Measurements from ENCODE around the gene RPL39. TPM values are rescaled to one million over a fixed set of nuclear protein-coding genes. Genes with fewer than 3 reads are reported as not detected.
A peak's percentile ranks its signal among the peaks of the same experiment; 100 is the strongest.

Gene RPL39
- total and polyA plus RNA-seq, 2 of the 8 experiments (the other 6 are each of a cell fraction or from before 2014, with no cell fraction given): 1,942 to 2,394 TPM

GRCh38 chrX:119784747-119785446 lies 6.5 kb downstream of the RPL39 start:
- CTCF ChIA-PET (ENCODE audit: partially characterized antibody): interaction anchor here (0.5 to 2.1 kb wide), 9 partner anchors 10 to 182 kb away, joined by 3 to 17 read pairs (median 4); partner anchors contain the start of gene SOWAHD
- TF ChIP-seq MAX (IDR thresholded peaks at IDR 0.05) (no peak), SIRT6 (IDR thresholded peaks at IDR 0.05; ENCODE audit: low read length) (no peak), CTCF (IDR thresholded peaks at IDR 0.05; ENCODE audit: control extremely low read depth in 1 of 3, insufficient read depth in 1 of 3, low read depth in 1 of 3, low read length in 3 of 3) (peak; percentile 32 to 72 (median 71); a peak in 3 of 4 replicates), POLR2A (IDR thresholded peaks at IDR 0.05; ENCODE audit: control extremely low read depth in 1 of 2, low read depth in 2 of 2, low read length in 2 of 2) (peak; percentile 53 to 77), CTBP2 (IDR thresholded peaks at IDR 0.05; ENCODE audit: borderline replicate concordance, insufficient read depth, insufficient read length, low read length) (no peak), POLR2AphosphoS5 (IDR thresholded peaks at IDR 0.05; ENCODE audit: low read depth, low read length) (peak; percentile 87), RAD21 (IDR thresholded peaks at IDR 0.05 in 1 of 2, conservative IDR thresholded peaks at IDR 0.05 in 1 of 2; ENCODE audit: low read depth in 2 of 2, low read length in 2 of 2) (peak; percentile 9 to 33; a peak in 3 of 4 replicates)

More at GRCh38 chrX:119784747-119785446, 6.5 kb downstream of the RPL39 start:
- DNase-seq (ENCODE audit: low read depth in 1 of 2, low spot score in 2 of 2): peak; percentile 9 to 51
- peaks cover 0 to 3% (median 0%) of the 10 kb centered on the region in 4 experiments; a peak in 1 of 7 replicates for H3K4me1 ChIP-seq (replicated peaks in 1 of 4; ENCODE audit: control insufficient read depth in 3 of 4, insufficient read depth in 4 of 4, low read length in 3 of 4)
- WGBS, 2 experiments (ENCODE audit: extremely low coverage in 1 of 2, insufficient coverage in 1 of 2, insufficient read length in 1 of 2, insufficient replicate concordance in 2 of 2, low coverage in 1 of 2, low lambda C conversion rate in 2 of 2, missing lambda C conversion rate in 1 of 2): 87% methylated on average over 14 of the region's 14 CpGs; no CpG with 5 or more reads in 1 of the 2 experiments
- no peak overlapping the region for H3K23ac ChIP-seq (ENCODE audit: insufficient read length)
- FAIRE-seq: peak; percentile 81
- peaks cover 0 to 69% (median 31%) of the 10 kb centered on the region in 4 experiments; a peak in 7 of 8 replicates for H3K36me3 ChIP-seq (ENCODE audit: control insufficient read depth in 2 of 4, insufficient read depth in 4 of 4, low read length in 3 of 4)
- no peak overlapping the region for H2BK15ac ChIP-seq (ENCODE audit: low read length)
- no peaks in the 10 kb centered on the region for H3K9me3 ChIP-seq (ENCODE audit: insufficient read depth in 2 of 2, low read depth in 1 of 2, low read length in 1 of 2)
- no peak overlapping the region for H3K4me3 ChIP-seq (ENCODE audit: extremely low read depth in 1 of 4, insufficient read depth in 2 of 4, low read depth in 3 of 4, low read length in 4 of 4)
- no peak overlapping the region for H3K14ac ChIP-seq (ENCODE audit: insufficient read length)
- POLR2A ChIA-PET (ENCODE audit: partially characterized antibody): interaction anchor here (0.8 to 1.8 kb wide), 12 partner anchors 9 to 180 kb away, joined by 3 to 9 read pairs (median 3); partner anchors contain the start of genes SOWAHD and UPF3B
- no peak overlapping the region for H2BK20ac ChIP-seq (ENCODE audit: low read length)
- peaks cover 13 to 25% of the 10 kb centered on the region in 2 experiments for H4K20me1 ChIP-seq (replicated peaks in 1 of 2; ENCODE audit: control insufficient read depth in 1 of 2, insufficient read depth in 2 of 2, low read length in 2 of 2)
- H3K56ac ChIP-seq (replicated peaks; ENCODE audit: insufficient read length, low read depth, low read length): no peak overlapping the region
- H4K5ac ChIP-seq (ENCODE audit: insufficient read length, low read depth, low read length): no peak overlapping the region
- H4K8ac ChIP-seq (ENCODE audit: extremely low read depth, insufficient read depth, low read length): no peak overlapping the region
- H3K4me2 ChIP-seq (ENCODE audit: insufficient read depth in 1 of 2, low read depth in 2 of 2, low read length in 2 of 2): no peak overlapping the region
- H3K4ac ChIP-seq (replicated peaks; ENCODE audit: insufficient read length, low read depth, low read length): no peak overlapping the region
- H2BK5ac ChIP-seq (ENCODE audit: low read depth, low read length): no peak overlapping the region
- no peak overlapping the region for H3K9ac ChIP-seq (replicated peaks in 1 of 4; ENCODE audit: extremely low read depth in 1 of 4, low read depth in 3 of 4, low read length in 3 of 4)
- no peaks in the 10 kb centered on the region; the same call in 1 of the 2 replicates for H3K23me2 ChIP-seq (ENCODE audit: low read depth, low read length)
- H2AFZ ChIP-seq (ENCODE audit: low read length): no peak overlapping the region
- no peak overlapping the region for H4K91ac ChIP-seq (replicated peaks; ENCODE audit: insufficient read length, low read length)
- no peak overlapping the region for H2BK12ac ChIP-seq (ENCODE audit: low read depth, low read length)
- no peaks in the 10 kb centered on the region for H3K27me3 ChIP-seq (replicated peaks in 1 of 4; ENCODE audit: control insufficient read depth in 3 of 4, extremely low read depth in 1 of 4, insufficient read depth in 3 of 4, low read length in 3 of 4)
- H3K18ac ChIP-seq (ENCODE audit: extremely low read depth, low read length): no peak overlapping the region
- H3K79me2 ChIP-seq (ENCODE audit: control insufficient read depth in 1 of 2, insufficient read depth in 2 of 2, low read length in 2 of 2): peaks cover 4 to 42% of the 10 kb centered on the region in 2 experiments
- H2AK5ac ChIP-seq (ENCODE audit: low read depth, low read length): no peak overlapping the region
- no peak overlapping the region for H3K27ac ChIP-seq (ENCODE audit: low read depth, low read length)
- no peak overlapping the region for H2BK120ac ChIP-seq (replicated peaks; ENCODE audit: low read depth, low read length)
- no peaks in the 10 kb centered on the region for H3K79me1 ChIP-seq (ENCODE audit: low read depth, low read length)
